Peyer's patch (tissue), 4 donors: Measurements from ENCODE around the gene CAST.

Source experiments
- CTCF ChIP-seq, 6 experiments: fragments of 450-650 bp in 4 of 6; fragments of 200-600 bp in 2 of 6; sonication (generic) in 1 of 6; IDR thresholded peaks; one replicate each; pipeline ENCODE4 v1.5.1; 2017 to 2019; ENCODE audit warnings: antibody characterized with exemption in 6 of 6, mild to moderate bottlenecking in 3 of 6, moderate library complexity in 1 of 6
- POLR2A ChIP-seq, 2 donors: fragments of 450-650 bp; IDR thresholded peaks; one replicate each; pipeline ENCODE4 v1.5.1; 2017; ENCODE audit warnings: antibody characterized with exemption in 2 of 2, mild to moderate bottlenecking in 2 of 2, moderate library complexity in 2 of 2

DNA sequence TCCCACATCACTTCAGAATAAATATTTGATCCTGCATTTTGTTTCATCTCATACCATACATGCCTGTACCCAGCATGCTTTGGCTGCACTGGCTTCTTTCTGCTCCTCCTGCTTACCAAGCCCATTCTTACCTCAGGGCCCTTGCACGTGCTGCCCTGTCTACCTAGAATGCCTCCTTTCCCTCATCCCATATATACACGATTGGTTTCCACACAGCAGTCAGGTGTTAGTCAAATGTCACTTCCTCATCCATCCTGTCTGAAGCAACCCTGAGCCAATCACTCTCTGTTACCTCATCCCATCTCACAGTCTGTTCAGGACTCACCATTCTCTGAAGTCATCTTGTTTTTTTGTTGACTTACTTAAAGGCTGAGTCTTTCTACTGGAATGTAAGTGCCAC, 30.3 kb downstream of the CAST start:
- TF ChIP-seq CTCF (IDR thresholded peaks at IDR 0.05) (no peak), POLR2A (IDR thresholded peaks at IDR 0.05) (no peak)
